ENCODE data around the gene RWDD4.

DNA sequence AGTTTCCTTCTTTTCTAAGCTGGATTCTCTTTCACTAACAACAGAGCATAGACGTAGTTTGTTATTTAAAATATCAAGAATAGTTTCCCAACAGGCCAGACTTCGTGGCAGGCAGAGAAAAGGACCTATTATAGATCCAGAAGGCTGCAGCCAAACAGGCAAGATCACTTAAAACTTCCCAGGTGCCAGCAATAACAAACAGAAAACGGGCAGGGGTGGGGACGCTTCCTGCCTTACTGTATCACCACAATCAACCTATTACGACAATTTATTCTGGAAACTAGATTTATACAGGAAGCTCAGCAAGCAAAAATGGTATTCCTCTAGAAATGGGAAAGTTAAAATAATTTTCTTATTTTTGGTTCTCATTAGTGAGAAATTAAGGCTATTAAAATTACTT, 22.1 kb downstream of the RWDD4 start:
- TF ChIP-seq, protein P1, sequence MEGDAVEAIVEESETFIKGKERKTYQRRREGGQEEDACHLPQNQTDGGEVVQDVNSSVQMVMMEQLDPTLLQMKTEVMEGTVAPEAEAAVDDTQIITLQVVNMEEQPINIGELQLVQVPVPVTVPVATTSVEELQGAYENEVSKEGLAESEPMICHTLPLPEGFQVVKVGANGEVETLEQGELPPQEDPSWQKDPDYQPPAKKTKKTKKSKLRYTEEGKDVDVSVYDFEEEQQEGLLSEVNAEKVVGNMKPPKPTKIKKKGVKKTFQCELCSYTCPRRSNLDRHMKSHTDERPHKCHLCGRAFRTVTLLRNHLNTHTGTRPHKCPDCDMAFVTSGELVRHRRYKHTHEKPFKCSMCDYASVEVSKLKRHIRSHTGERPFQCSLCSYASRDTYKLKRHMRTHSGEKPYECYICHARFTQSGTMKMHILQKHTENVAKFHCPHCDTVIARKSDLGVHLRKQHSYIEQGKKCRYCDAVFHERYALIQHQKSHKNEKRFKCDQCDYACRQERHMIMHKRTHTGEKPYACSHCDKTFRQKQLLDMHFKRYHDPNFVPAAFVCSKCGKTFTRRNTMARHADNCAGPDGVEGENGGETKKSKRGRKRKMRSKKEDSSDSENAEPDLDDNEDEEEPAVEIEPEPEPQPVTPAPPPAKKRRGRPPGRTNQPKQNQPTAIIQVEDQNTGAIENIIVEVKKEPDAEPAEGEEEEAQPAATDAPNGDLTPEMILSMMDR (conservative IDR thresholded peaks at IDR 0.05): no peak
- no peak for TF ChIP-seq EZH2 (IDR thresholded peaks at IDR 0.05; ENCODE audit: low read depth)
